Lung microvascular endothelial cell (primary cell): ENCODE measurements around the gene CDCA7. TPM values are rescaled to one million over a fixed set of nuclear protein-coding genes. Genes with fewer than 3 reads are reported as not detected.
A peak's percentile ranks its signal among the peaks of the same experiment; 100 is the strongest.
"Not testable (repeated sequence)": the region's sequence is repeated elsewhere in the genome, so short reads cannot be mapped to it uniquely, and the experiment has no call there.

Source experiments
- DNase-seq, 2 donors: peaks; one replicate each; pipeline versions ENCODE4 v3.0.0 to v3.0.0-alpha.2; 2010; ENCODE audit warnings: low read depth in 2 of 2
- total RNA-seq: library from RNA; depleted of rRNA; stranded (reverse); fragments of >200 nt; gene quantifications from 2 replicates; pipeline ENCODE4 v1.2.1, GENCODE V29; 2014

CDCA7 gene
- total RNA-seq, 1 donor from 2014 or later: 1.8 TPM

DNA sequence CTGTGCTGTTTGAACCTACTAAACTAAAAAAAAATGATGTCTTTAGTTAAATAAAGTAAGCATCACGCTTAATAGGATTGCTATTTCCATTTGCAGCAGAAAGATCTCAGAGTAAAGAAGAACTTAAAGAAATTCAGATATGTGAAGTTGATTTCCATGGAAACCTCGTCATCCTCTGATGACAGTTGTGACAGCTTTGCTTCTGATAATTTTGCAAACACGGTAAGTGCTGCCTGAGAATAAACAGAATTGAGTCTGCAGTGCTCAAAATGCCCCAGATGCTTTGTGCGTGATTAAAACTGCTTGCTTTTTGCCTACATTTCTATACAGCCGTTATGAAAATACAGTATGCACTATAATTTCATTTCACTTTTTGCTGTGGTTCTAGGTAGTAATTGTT lies 3.9 kb downstream of the CDCA7 start:
- no peak for DNase-seq

DNA sequence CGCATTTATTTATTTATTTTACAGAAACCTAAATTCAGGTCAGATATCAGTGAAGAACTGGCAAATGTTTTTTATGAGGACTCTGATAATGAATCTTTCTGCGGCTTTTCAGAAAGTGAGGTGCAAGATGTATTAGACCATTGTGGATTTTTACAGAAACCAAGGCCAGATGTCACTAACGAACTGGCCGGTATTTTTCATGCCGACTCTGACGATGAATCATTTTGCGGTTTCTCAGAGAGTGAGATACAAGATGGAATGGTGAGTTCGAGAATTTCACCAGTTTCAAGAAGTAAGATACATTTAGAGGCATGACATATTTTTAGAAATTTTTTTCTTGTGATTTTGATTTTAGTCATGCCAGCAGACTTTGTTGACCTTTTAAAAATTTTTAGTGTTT lies 4.6 kb downstream of the CDCA7 start:
- DNase-seq: no peak

DNA sequence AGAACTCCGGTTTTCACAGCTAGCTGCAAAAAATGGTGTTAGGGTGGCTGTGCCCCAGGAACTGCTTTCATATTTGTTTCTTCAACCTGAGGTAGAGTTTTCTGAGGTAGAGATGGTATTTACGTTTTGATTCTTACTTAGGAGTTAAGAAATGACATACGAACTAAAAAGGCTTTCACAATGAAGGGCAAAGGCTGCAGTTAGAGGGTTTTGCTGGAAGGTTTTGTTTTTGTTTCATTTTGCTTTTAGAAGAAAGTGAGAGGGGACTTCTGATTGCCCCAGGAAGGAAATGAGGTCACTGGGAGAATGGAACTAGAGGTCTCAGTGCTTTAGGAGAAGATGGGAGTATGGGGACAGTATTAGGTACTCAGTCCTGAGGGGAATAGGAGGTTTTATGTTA lies 15.5 kb downstream of the CDCA7 start:
- peak in 1 of 2 donors; percentile 32 for DNase-seq

DNA sequence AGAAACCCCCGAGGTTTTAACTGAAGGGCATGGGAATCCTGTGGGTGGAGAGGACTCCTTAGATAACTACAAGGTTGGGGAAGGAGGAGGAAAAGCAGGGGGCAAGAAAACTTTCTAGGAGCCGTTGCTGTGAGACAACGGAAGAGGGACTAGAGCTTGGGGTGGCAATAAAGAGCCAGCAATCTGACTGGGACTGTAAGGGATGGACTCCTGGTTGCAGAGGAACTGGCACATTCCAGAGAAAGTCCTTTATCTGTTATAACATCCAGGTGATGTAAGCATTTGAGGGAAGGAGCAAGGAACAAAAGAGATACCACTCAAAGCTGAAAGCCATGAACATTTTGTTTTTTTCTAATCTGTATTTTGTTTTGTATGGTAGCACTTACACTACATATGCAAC lies 16.4 kb downstream of the CDCA7 start:
- DNase-seq: no peak

DNA sequence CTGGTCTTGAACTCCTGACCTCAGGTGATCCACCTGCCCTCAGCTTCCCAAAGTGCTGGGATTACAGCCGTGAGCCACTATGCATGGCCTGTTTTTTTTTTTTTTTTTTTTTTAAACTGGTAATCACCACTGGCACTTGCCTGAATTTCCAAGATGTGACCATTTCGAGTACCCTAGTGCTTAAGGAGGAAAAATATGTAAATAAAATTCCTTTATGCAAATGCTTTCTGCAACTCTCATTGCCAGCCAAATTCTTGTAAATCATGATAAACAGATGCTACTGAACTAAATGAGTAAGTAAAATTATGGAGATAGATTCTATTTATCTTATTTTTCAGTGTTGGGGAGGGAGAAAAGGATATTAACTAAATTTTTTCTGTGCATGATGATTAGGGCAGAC lies 18.6 kb downstream of the CDCA7 start:
- DNase-seq: no peak

DNA sequence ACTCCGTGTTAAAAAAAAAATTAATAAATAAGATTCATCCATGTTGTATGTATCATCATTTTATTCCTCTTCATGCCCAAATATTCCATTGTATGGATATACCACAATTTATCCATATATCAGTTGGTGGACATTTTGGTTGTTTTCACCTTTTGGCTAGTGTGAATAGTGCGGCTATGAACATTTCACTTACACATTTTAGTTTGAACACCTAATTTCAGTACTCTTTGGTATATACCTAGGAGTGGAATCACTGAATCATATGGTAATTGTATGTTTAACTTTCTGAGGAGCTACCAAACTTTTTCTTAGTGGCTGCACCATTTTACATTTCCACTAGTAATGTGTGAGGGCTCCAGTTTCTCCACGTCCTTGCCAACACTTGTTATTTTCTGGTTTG lies 20.0 kb downstream of the CDCA7 start:
- no peak for DNase-seq

DNA sequence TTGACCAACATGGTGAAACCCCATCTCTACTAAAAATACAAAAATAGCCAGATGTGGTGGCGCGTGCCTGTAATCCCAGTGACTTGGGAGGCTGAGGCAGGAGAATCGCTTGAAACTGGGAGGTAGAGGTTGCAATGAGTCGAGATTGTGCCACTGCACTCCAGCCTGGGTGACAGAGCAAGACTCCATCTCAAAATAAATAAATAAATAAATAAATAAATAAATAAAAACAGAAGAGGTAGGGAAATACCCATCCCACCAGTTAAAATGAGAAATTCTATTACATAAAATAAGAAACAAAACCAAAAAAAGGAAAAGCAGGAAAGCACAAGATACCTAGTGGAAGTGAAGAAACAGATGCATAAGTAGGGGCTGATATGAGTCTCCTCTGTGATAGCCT lies 30.9 kb downstream of the CDCA7 start:
- DNase-seq: not testable (repeated sequence)

DNA sequence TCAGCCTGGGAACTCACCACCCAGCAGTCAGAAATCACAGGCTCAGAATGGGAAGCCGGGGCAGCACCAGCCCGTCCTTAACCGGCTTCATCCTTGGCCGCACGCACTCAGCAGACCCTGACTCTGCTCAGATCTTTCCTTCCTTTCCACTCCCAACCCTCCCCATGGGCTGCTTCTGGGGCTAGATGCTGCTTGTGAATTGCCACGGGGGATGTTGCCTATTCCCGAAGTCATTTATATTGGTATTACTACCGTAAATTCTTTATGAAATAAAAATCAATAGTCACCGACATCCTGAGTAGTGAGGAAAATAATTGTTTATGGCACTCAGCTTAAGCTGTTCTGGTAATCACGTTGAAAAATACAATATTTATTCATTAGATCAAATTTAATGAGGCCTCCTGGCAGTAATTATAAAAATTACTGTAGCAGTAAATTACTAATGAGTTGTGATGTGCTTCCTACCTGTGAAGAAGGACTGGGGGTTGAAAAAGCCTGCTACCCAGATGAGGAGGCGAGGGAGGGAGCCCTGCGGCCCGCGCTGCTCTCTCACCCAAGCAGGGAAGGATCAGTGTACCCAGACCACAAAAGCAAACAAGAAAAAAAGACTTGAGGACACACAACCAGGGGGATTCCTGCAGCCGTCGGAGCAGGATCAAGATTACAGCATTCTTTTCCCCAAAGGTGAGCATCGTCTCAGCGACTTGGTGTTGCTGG lies 31.5 kb downstream of the CDCA7 start:
- no peak for DNase-seq

DNA sequence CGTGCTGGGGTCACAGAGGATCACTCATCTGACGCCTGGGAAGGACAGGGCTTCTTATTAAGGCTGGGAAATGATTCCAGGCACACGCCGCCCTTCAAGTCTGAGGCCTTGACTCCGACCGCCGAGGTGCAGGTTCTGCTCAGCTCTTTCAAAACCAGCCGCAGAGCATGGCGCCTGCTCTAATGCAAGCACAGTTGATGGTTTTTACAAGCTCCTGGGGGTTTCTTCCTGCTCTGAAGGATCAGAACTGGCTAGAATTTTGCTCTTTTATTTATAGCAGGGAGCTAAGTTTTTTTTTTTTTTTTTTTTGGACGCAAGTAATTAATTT lies 32.0 kb downstream of the CDCA7 start:
- DNase-seq: no peak

DNA sequence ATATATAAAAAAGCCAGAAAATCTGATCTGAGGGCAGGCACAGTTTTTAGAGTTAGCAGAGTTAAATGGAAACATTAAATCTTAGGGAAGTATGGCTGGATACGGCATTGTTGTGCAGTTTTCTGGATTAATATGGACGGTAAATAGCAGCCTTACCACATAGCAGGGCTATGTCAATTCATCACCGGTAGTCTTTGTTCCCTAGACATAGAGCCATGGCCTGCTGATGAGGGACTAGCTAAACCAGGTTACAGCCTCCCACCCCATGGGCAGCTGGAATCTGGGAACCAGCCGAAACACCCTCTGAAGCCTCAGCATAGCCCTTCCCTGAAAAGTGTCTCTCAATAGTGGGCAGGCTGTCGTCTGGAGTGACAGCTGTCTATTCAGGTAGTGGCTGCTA lies 32.4 kb downstream of the CDCA7 start:
- DNase-seq: no peak

DNA sequence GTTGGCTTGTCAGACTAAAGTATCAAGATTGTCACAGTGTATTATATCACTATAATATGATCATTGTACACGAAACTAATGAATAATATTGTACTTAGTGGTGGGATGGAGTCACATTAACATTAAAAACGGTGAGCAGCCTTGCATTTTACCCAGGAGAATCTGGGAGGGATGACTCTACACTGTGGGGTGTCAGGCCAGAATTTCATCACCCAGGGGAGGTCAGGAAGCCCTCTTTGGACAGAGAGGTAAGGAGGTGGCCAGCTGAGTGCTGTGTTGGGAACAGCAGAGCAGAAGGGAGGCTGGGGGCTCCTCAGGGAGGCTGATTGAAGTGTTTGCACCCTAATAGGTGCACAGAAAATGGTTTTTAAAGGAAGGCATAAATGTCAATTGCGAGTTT lies 33.0 kb downstream of the CDCA7 start:
- DNase-seq: no peak

DNA sequence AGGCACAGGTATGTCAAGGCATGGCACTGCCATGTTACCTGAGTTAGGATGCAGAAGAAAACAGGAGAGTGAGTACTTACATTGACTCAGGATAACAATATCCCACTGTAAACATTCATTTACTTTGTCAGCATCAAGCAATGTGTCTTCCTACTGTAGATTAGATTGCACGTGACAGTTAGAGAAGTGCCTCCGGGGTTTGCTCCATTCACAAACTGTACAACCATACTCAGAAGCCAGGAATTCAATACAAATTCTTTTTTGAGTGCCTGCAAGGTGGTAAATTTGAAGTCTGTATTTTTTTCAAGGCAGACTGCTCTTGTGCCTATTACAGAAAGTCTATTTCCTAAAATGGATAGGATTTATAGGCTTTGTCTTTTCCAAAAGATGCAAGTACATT lies 34.1 kb downstream of the CDCA7 start:
- no peak for DNase-seq

DNA sequence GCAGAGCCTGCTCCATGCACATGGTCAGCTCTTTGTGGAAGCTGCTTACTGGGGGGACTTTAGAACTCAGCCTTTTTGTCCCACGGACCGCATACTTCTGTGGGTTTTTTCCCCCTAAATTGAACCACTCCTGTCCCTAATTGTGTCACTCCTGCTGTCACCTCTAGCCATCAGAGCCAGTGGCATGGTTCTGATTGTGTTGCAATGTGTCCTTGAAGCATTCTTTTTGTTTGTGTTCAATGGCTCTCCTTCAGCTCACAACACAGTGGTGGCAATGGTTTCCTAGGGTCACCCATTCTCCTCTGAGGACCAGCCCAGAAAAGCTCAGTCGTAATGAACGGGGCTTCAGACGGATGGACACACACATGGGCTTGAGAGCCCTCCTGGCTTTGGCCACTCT lies 35.4 kb downstream of the CDCA7 start:
- no peak for DNase-seq

DNA sequence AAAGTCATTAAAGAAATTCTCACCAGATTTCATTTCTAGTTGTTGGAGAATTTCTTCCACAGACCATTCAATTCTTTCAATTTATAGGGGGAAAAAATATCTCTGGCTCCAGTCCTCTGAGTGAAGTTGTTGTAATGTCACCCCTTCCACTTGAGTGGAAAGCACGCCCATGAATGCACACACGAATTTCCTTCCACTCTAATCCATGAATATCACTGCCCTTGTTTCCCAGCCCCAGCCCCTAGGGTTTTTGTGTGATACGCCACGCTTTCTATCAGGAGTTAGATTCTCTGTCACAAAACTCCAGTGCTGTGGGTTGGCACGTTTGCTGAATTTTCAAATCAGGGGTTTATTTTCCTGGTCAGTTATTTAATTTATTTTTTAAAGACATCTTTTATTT lies 38.1 kb downstream of the CDCA7 start:
- no peak for DNase-seq

DNA sequence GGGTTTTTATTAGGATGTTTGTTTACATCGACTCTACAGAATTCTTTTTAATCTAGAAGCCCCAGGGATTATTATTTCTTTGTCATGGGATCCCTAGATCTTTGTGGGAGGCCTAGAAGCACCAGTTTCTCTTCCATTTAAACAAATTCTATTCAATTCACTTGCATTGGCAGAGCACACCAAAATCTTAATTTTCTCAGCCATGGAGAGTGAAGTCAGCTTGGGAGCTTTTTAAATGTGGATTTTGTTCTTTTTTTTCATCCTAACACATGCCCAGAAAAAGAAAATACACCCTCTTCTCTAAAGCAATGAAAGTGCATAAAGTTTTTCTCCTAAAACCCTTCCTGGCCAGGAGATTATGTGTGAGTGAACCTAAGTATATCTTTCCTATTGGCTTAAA lies 38.5 kb downstream of the CDCA7 start:
- no peak for DNase-seq

DNA sequence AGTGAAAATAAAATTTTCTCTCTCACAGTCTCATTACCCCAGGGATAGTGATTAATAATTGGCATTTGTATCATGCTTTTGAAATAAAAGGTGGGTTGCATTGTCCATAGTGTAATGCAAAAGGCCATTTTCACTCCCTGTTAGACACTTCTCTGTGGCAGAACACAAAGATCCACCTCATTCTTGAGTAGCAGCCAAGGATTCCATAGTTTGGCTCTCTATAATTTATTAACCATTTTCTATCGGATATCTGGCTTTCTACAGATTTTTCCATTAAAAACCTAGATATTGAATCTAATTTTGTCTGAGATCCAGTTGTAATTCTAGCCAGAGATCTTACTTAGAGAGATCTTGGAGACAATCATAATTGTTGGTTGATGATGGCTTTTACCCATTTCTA lies 39.0 kb downstream of the CDCA7 start:
- no peak for DNase-seq

DNA sequence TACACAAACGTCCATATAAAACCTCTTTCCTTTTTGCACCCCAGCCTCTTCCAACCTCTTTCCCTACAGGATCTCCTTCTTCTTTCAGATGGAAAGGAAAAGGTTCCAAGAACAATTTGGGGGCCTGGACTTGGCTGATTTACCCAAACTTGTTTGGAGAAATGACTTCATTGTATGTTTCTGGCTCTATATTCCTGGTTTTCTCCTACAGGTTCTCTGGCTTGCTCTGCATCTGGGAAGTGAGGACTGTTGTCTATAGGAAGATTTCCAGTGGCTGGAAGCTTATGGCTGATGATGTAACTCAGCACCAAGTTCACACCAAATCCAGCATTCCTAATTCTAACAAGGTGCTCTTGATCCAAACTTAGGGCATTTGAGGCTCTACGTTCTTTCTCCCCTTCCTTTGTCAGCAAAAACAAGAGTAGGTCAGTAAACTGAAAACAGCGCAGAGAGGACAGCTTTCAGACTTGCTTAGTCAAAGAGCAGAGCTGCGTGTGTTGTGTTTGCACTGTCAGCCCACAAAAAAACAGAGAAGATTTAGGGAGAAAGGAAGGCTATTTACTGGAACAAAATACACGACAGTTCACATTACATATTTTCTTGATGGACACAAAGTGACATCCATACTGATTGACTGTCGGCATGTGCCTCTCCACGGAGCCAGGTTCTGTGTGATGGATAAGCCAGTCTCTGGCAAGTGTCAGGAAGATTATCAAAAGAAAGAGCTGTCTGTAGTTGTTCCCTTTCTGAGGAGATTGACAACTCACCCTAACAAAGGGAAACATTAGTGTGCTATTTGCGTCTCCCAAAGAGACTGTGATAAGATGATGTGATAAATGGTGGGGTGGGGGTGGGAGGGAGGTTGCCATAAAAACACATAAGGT lies 39.7 kb downstream of the CDCA7 start:
- no peak for DNase-seq

DNA sequence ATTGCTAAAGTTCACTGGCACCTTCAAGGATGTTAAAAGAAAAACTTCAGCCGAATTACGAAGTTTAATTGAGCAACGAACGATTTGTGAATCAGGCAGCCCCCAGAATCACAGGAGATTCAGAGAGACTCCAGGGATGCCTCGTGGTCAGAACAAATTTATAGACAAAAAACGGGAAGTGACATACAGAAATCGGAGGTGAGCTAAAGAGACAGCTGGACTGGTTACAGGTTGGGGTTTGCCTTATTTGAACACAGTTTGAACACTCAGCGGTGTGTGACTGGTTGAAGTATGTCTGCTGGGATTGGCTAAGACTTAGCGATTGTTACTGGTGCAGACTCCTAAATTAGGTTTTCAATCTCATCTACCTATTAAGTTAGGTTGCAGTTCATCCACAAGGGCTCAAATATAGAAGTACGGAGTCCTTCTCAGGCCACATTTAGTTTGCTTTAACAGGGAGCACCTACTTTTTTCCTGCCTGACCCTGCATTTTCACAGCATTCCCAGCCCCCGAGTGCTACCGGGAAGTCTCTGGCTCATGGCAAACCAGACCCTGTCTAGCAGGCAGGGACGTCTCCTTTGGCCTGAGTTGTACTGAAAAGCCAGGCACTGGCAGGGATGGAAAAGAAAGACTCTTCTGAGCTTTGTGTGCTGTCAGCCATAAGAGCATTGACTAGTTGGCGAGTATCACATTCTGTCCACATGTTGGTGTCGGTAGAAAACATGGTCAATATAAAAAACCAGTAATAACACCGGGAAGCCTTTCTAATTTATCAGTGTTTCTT lies 41.1 kb downstream of the CDCA7 start:
- DNase-seq: no peak

DNA sequence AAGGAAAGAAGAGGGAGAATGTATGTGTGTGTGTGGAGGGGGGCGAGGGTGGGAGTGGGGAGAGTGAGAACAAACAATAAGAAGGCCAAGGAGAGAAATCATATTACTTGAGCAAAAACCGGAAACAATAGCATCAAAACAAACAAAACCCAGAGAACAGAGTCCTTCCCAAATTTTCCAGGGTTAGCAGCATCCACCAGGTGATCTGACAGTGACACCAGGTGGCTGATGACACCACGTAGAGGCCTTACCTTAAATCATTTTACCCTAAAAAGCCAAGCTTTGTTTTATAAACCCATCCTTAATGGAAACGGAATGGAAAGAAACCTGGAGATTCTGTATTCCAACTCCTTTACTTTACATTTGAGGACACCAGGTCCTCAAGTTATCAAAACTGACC lies 42.9 kb downstream of the CDCA7 start:
- DNase-seq: peak in 1 of 2 donors; percentile 12

DNA sequence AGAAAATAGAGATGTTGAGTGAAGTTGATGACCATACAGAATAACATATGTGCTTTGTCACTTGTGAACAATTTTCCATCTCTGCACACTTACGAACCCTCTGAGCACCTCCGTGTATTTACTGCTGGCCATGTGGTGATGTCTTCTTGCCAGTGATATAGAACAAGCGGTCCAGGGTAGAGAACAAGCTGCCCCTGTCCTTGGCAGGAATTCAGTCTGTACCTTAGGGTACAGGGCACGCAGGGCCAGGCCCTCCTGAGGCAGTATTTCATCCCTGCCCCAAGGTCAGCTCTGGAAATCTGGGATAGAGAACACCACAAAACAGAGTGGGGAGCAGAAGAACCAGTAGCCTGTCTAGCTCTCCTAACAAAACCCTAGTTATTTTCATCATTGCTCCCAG lies 44.6 kb downstream of the CDCA7 start:
- no peak for DNase-seq

DNA sequence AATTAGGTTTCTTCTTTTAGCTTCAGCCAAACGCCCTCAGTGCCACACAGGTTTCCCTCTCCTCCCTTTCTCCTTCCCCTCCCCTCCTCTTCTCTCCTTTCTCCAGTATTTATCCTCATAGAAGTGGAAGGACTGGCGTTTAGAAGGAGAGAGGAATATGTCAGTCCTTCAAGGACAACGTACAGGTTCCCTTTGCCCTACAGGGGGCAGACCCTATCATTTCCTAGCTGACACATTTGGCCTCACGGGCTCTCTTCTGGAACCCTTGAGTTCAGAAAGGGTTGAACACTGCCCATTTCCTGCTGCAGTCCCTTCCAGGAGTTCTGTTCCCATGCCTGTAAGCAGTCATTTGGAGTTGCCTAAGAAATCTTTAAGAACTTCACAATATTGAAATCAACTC lies 46.1 kb downstream of the CDCA7 start:
- peak in 1 of 2 donors; percentile 6 for DNase-seq

DNA sequence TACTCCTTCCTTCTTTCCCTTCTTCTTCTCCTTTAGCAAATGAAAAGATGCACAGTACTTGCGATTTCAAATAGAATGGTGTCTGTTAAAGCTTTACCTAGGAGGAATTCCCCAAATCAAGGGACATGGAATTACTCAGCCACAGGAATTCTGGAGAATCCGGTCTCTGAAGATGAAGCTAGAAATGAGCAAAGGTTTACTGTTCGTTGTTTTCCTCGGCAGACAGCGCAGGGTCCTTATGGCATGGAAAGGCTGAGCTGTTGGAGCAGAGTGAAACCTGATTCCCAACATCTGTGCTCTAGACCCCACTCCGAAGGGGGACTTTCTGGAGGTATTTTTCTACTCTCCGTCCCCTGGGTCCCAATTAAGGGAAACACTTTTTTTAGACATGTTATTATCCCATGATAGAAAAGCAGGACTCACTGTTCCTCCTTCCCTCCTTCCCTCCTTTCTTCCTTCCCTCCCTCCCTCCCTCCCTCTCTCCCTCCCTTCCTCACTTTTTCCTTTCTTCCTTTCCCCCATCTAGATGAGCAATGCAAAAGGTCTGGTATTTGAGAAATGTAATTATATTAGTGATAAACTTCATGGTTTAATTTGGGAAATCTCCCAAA lies 47.1 kb downstream of the CDCA7 start:
- no peak for DNase-seq
